Breast epithelium (tissue), 3 donors: ENCODE results near the gene ZFYVE9.

ENCODE experiments used
- POLR2A ChIP-seq: fragments of 450-650 bp; IDR thresholded peaks from one replicate; pipeline ENCODE4 v1.6.1; 2016; ENCODE audit warnings: antibody characterized with exemption, mild to moderate bottlenecking, moderate library complexity
- POLR2AphosphoS5 ChIP-seq, 3 donors: sonication (generic); formaldehyde crosslinking; IDR thresholded peaks; one replicate each; pipeline ENCODE4 v1.6.1; 2017; ENCODE audit warnings: antibody characterized with exemption in 3 of 3
- TF ChIP-seq, protein P1 (sequence below), 3 donors: fragments of 450-650 bp; IDR thresholded peaks; one replicate each; pipeline ENCODE4 v1.5.1; 2016 to 2017; ENCODE audit warnings: antibody characterized with exemption in 3 of 3, mild to moderate bottlenecking in 3 of 3, moderate library complexity in 3 of 3

DNA sequence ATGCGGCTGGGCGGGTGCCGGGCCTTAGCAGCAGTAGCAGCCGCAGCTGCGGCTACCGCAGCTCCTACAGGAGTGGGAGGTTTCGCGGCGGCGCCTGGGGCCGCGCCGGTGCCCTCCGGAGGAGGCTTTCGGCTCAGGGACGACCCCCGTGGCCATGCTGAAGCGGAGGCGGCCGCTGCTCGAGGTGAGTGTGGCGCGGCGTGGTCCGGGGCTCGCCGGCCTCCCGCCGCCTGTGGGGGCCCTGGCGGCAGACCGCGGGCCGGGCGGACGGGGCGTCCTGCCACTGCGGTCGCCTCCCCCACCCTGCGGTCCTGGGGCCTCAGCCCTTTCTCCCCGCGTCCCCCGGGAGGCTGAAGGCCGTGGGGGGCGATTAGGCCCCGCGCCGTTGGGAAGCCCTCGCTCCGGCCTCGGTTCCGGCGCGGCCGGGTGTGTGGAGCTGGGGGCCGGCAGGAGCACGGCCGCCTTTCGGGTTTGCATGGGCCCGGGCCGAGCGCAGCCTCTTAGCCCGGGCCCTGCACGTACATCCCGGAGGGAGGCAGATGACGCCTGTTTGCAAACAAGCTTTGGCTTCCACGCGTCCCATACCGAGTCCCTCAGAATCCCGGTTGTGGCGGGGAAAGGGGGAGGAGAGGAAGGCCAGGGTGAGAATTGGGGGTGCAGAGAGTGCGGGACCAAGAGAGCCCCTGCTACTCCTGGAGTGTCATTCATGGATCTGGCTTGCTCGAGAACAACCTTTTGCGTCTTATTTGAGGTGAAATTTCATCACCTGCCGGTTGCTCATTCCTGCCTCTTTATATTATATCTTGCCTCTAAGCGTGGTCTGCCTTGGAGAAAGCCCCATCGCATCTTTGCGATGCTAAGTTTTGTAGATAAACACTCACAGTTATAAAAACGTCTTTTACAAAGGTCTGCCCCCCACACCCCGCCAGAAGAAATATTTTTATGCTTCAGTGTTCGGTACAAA, 613 bp downstream of the ZFYVE9 start:
- TF ChIP-seq POLR2A (no peak), POLR2AphosphoS5 (IDR thresholded peaks at IDR 0.05) (peak in 2 of 3 donors; percentile 30 to 31)
- TF ChIP-seq, protein P1, sequence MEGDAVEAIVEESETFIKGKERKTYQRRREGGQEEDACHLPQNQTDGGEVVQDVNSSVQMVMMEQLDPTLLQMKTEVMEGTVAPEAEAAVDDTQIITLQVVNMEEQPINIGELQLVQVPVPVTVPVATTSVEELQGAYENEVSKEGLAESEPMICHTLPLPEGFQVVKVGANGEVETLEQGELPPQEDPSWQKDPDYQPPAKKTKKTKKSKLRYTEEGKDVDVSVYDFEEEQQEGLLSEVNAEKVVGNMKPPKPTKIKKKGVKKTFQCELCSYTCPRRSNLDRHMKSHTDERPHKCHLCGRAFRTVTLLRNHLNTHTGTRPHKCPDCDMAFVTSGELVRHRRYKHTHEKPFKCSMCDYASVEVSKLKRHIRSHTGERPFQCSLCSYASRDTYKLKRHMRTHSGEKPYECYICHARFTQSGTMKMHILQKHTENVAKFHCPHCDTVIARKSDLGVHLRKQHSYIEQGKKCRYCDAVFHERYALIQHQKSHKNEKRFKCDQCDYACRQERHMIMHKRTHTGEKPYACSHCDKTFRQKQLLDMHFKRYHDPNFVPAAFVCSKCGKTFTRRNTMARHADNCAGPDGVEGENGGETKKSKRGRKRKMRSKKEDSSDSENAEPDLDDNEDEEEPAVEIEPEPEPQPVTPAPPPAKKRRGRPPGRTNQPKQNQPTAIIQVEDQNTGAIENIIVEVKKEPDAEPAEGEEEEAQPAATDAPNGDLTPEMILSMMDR (IDR thresholded peaks at IDR 0.05), result peak in 1 of 3 donors; percentile 7
